LNCAP (cell line): ENCODE results near the gene ARHGAP30.

ENCODE experiments used
- CTCF ChIP-seq: fragments of 450-650 bp; IDR thresholded peaks from 2 replicates; pipeline ENCODE4 v1.5.1; 2017; ENCODE audit warnings: mild to moderate bottlenecking

The ARHGAP30 gene

DNA sequence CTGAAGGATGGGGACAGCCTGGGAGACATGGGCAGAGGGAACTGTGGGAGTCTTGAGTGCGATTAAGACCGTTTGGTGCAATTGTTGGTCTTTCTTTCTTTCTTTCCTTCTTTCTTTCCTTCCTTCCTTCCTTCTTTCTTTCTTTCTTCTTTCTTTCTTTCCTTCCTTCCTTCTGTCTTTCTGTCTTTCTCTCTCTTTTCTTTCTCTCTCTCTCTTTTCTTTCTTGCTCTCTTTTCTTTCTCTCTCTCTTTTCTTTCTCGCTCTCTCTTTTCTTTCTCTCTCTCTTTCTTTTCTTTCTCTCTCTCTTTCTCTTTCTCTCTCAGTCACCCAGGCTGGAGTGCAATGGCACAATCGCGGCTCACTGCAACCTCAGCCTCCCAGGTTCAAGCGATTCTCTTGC lies 25.5 kb upstream of the ARHGAP30 start:
- TF ChIP-seq CTCF, result no peak

GRCh38 chr1:161094481-161094880 lies 24.8 kb upstream of the ARHGAP30 start:
- TF ChIP-seq CTCF, result no peak

DNA sequence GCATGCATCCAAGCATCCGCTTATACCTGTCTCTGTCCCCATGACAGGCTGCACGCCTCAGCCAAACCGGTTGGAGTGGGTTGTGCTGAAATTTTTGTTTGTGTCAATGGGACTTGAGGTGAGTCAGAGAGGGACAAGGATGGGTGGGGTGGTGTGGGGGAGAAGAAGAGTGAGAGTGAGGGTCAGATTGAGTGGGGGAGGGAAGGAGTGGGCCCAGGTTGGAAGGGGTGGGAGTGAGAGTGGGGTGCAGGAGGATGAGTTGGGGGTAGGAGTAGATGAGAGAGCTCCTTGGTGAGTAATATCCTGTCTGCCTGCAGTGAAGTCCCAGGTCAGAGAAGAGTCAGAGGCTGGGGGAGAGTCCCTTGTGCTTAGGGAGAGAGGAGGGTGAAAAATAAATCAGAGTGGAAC lies 22.9 kb upstream of the ARHGAP30 start:
- no peak for TF ChIP-seq CTCF

DNA sequence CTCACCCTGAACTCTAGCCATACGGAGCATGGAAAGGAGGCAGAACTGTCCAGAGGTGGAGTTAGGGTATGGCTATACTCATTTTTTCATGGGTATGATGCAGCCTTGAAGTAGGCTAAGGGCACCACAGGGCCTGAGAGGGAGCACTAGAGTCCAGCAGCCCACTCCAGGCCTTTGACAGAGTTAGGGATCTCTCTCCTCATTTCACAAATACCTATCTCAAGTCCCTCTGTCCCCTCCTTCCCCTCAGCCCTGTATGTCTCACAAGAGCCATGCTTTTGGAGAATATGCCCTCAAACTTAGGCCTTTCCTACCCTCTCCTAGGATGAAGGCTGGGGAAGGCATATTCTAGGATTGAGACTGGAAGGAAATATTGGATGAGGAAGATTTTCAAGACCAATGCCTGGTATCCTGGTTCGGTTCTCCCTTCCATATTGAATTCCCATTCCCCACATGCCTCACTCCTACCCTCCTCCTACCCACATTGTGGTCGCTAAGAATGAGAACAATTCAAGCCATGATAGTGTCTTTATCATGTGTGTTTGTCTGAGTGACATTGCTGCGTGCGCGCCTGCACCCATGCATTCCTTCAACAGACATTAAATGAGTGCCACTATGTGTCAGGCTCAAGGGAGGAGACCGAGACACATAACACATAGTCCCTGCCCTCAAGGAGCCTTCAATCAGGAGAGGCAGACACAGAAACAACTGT lies 22.3 kb upstream of the ARHGAP30 start:
- no peak for TF ChIP-seq CTCF

- no peak for TF ChIP-seq CTCF
Observed at GRCh38 chr1:161091093-161091492, 21.4 kb upstream of the ARHGAP30 start.

DNA sequence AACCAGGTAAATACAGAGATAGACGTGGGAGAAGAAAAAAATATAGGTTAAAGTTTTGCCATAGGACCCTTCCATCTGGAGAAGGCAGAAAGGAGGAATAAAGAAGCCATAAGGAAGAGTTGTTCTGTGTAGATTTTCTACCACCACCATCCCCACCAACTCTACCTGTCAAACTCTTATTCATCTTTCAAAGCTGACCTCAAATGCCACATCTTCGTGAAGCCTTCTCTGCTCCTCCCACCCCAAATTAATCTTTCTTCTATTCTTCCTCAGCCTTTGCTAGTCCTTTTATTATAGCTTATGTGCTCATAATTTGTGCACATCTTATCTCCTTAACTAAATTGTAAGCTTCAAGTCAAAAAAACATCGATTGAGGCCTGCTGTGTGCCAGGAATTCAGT lies 20.9 kb upstream of the ARHGAP30 start:
- no peak for TF ChIP-seq CTCF

DNA sequence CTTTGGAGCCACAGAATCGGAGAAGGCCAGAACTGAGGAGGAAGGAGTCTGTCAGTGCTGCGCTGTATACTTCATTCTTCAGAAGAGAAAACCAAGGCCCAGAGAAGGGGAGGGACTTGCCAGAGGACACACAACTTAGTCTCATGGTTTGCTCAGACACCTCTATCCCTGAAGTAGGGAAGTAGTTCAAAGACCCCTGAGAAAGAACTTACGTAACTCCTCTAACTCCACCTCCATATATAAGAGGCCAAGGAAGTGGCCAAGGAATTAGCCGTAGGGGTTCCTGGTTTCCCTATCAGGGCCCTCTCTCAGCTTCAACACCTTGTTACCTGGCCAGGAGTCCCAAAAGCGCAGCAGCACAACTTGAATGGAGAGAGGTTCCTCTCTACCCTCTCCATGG lies 20.2 kb upstream of the ARHGAP30 start:
- no peak for TF ChIP-seq CTCF
